Endothelial cell of umbilical vein (primary cell): Measurements from ENCODE around the gene KCNH1.

Experiments used
- GATA2 ChIP-seq: IDR thresholded peaks from 2 replicates; pipeline ENCODE4 v1.7.0; 2011; ENCODE audit warnings: low read depth, mild to moderate bottlenecking, moderate library complexity, mixed read lengths, low read length; ENCODE audit not compliant: insufficient read length, insufficient read depth
- JUN ChIP-seq: IDR thresholded peaks from 2 replicates; pipeline ENCODE4 v1.6.1; 2011; ENCODE audit warnings: borderline replicate concordance, low read depth; ENCODE audit not compliant: insufficient read length, insufficient read depth
- POLR2A ChIP-seq: IDR thresholded peaks from 2 replicates; pipeline ENCODE4 v1.6.1; 2012; ENCODE audit warnings: low read depth, mild to moderate bottlenecking, control low read depth, low read length
- POLR2AphosphoS5 ChIP-seq: IDR thresholded peaks from 2 replicates; pipeline ENCODE4 v1.6.1; 2012; ENCODE audit warnings: low read depth, mild to moderate bottlenecking, control low read depth, low read length, moderate library complexity; ENCODE audit not compliant: insufficient read depth
- TF ChIP-seq, protein P1 (sequence below), 2 donors: IDR thresholded peaks; 1 replicate in 1 of 2; 2 replicates in 1 of 2; pipeline ENCODE4 v1.5.1; 2011; ENCODE audit warnings: low read length in 2 of 2, mild to moderate bottlenecking in 2 of 2, moderate library complexity in 2 of 2, control low read depth in 1 of 2, inconsistent platforms in 1 of 2, low read depth in 1 of 2; ENCODE audit not compliant: insufficient read depth in 1 of 2; ENCODE audit errors: extremely low read depth in 1 of 2

- no peak for TF ChIP-seq POLR2A
- TF ChIP-seq, protein P1, sequence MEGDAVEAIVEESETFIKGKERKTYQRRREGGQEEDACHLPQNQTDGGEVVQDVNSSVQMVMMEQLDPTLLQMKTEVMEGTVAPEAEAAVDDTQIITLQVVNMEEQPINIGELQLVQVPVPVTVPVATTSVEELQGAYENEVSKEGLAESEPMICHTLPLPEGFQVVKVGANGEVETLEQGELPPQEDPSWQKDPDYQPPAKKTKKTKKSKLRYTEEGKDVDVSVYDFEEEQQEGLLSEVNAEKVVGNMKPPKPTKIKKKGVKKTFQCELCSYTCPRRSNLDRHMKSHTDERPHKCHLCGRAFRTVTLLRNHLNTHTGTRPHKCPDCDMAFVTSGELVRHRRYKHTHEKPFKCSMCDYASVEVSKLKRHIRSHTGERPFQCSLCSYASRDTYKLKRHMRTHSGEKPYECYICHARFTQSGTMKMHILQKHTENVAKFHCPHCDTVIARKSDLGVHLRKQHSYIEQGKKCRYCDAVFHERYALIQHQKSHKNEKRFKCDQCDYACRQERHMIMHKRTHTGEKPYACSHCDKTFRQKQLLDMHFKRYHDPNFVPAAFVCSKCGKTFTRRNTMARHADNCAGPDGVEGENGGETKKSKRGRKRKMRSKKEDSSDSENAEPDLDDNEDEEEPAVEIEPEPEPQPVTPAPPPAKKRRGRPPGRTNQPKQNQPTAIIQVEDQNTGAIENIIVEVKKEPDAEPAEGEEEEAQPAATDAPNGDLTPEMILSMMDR (IDR thresholded peaks at IDR 0.05; ENCODE audit: extremely low read depth in 1 of 2, insufficient read depth in 1 of 2, low read depth in 1 of 2, low read length in 2 of 2): no peak
- TF ChIP-seq GATA2: no peak
- no peak for TF ChIP-seq POLR2AphosphoS5
- no peak for TF ChIP-seq JUN
Measured at GRCh38 chr1:210942513-210942912, 191.4 kb downstream of the KCNH1 start.
